ENCODE measurements around the gene SERPINB5. TPM values are rescaled to one million over a fixed set of nuclear protein-coding genes. Genes with fewer than 3 reads are reported as not detected.

The SERPINB5 gene
- polyA plus RNA-seq, 6 donors from 2014 or later: not detected

DNA sequence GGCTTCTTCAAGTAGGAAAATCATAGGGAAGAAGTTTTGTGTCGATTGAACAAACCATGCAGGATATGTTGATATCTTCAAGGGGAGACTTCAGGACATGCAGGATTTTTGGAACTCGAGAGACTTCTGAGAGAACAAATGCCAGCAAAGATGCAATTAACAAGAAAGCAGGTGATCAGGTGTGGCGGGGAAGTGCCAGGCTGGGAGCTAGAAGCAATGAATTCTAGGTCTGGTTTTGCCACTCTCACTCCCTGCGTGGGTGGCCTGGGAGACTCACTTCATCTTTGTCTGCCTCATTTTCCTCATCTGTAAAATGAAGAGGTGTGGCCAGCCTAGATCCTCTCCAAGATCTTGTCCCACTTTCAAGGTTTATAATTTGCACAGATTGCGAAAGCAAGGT is 3.1 kb downstream of the SERPINB5 start:
- Mint-ChIP-seq H3K36me3 (no peaks in the 10 kb centered on the region), H3K27me3 (peaks cover 7 to 15% (median 14%) of the 10 kb centered on the region in 3 donors), H3K4me3 (no peak overlapping the region), H3K4me1 (no peaks in the 10 kb centered on the region), H3K9me3 (peaks cover 0 to 4% (median 0%) of the 10 kb centered on the region in 7 donors), H3K27ac (no peak overlapping the region)
- DNase-seq (no peak), ATAC-seq (ENCODE audit: low read depth in 2 of 2) (no peak)

DNA sequence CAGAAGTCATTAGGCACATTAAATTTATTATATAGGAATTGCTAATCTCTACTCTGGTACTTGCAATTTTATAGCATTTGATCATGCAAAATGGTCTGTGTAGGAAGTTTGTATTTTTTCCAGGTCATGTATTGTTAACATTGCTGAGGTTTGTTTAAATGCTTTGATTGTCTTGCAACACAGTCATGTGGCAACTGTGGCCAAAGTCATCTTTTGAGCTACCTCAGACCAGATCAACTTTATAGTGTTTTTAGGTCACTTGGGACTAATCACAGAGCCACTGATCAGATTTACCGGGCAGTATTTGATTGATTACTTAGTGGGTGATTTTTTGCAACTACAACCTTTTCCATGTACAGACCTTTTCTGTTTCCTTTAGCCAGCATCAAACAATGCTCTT is 3.7 kb downstream of the SERPINB5 start:
- DNase-seq: no peak
- no peak overlapping the region for H3K27ac Mint-ChIP-seq
- no peaks in the 10 kb centered on the region for H3K36me3 Mint-ChIP-seq
- ATAC-seq (ENCODE audit: low read depth in 2 of 2): no peak
- H3K4me3 Mint-ChIP-seq: no peak overlapping the region
- no peaks in the 10 kb centered on the region for H3K4me1 Mint-ChIP-seq
- peaks cover 2 to 14% (median 11%) of the 10 kb centered on the region in 3 donors for H3K27me3 Mint-ChIP-seq
- H3K9me3 Mint-ChIP-seq: peaks cover 0 to 4% (median 0%) of the 10 kb centered on the region in 7 donors

DNA sequence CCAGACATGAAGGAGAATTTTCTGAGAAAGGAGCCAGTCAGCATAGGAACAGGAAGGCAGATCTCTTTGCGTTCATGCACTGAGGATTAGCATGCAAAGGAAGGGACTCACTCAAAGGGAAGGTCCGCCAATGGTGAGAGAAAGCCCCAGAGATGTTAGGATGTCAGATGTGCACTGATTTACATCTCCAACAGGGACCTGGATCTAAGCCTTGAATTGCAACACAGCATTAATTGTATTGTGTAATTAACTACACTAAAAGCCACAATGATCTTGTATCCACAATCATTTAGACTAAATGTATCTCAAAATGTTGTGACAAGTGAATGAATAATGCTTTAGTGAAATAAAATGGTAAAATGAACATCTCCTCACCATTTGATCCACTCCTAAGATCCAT is 4.2 kb downstream of the SERPINB5 start:
- no peak for ATAC-seq (ENCODE audit: low read depth in 2 of 2)

DNA sequence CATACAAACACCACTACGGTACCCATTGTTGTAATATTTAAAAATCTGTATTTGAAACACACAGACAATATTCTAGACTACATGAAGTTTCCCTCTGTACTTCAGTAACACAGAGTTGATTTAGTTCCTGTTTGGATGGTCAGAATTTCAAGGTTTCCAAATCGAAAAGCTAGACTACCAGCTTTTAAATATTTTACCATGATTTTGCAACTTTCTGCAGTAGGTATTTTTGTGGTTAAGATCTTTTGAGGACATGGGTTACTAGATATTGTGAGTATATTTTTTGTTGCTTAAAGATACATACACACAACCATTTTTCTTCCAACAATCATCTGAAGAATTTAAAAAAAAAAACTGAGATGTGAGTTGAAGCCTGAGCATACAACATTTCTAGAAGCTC is 10.9 kb downstream of the SERPINB5 start:
- H3K27ac Mint-ChIP-seq: no peak overlapping the region
- H3K9me3 Mint-ChIP-seq: peaks cover 0 to 2% (median 0%) of the 10 kb centered on the region in 7 donors
- no peak overlapping the region for H3K4me3 Mint-ChIP-seq
- no peaks in the 10 kb centered on the region for H3K36me3 Mint-ChIP-seq
- ATAC-seq (ENCODE audit: low read depth in 2 of 2) (no peak), DNase-seq (no peak)
- peaks cover 3 to 14% (median 5%) of the 10 kb centered on the region in 3 donors for H3K27me3 Mint-ChIP-seq
- H3K4me1 Mint-ChIP-seq: no peaks in the 10 kb centered on the region

More for the DNA sequence above, 4.2 kb downstream of the SERPINB5 start:
- peaks cover 0 to 4% (median 0%) of the 10 kb centered on the region in 7 donors for H3K9me3 Mint-ChIP-seq
- H3K4me3 Mint-ChIP-seq: no peak overlapping the region
- no peaks in the 10 kb centered on the region for H3K36me3 Mint-ChIP-seq
- H3K27me3 Mint-ChIP-seq: peaks cover 6 to 18% (median 11%) of the 10 kb centered on the region in 3 donors
- no peak overlapping the region for H3K27ac Mint-ChIP-seq
- DNase-seq: no peak
- H3K4me1 Mint-ChIP-seq: no peaks in the 10 kb centered on the region

DNA sequence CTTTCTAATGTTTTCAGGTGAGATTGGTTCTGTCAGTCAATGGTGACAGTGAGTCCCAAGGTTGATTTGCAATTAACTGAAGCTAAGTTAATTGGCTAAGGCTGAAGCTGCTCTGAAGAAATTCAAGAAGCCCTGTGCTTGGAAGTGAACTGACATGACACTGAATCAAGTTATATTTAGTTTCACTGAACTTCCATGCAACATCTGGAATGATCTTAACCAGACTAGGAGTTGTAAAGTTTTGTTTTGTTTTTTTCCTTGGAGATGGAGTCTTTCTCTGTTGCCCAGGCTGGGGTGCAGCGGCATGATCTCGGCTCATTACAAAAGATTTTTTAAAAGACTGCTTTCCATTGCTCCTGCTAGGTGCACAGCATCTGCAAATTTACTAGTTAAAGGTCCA is 11.4 kb downstream of the SERPINB5 start:
- Mint-ChIP-seq H3K4me1 (no peaks in the 10 kb centered on the region), H3K36me3 (no peaks in the 10 kb centered on the region), H3K4me3 (no peak overlapping the region), H3K27me3 (peaks cover 3 to 14% (median 5%) of the 10 kb centered on the region in 3 donors), H3K27ac (no peak overlapping the region), H3K9me3 (peaks cover 0 to 2% (median 0%) of the 10 kb centered on the region in 7 donors)
- ATAC-seq (ENCODE audit: low read depth in 2 of 2) (no peak), DNase-seq (no peak)

DNA sequence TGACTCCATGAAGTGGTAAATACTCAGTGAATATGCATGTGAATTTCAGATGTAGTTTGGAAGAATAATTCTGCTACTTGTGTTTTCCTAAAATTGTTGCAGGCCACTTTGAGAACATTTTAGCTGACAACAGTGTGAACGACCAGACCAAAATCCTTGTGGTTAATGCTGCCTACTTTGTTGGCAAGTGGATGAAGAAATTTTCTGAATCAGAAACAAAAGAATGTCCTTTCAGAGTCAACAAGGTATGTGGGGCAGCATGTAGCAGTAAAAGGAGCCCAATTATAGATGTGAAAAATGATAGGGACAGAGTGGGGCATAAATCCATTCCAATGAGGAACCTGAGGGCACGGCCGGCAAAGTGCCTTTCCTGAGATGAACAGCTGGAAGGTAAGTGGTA is 16.1 kb downstream of the SERPINB5 start:
- Mint-ChIP-seq H3K36me3 (no peaks in the 10 kb centered on the region), H3K9me3 (peaks cover 0 to 2% (median 0%) of the 10 kb centered on the region in 7 donors), H3K4me3 (no peak overlapping the region), H3K4me1 (no peaks in the 10 kb centered on the region), H3K27ac (no peak overlapping the region), H3K27me3 (no peaks in the 10 kb centered on the region)
- DNase-seq (no peak), ATAC-seq (ENCODE audit: low read depth in 2 of 2) (no peak)

DNA sequence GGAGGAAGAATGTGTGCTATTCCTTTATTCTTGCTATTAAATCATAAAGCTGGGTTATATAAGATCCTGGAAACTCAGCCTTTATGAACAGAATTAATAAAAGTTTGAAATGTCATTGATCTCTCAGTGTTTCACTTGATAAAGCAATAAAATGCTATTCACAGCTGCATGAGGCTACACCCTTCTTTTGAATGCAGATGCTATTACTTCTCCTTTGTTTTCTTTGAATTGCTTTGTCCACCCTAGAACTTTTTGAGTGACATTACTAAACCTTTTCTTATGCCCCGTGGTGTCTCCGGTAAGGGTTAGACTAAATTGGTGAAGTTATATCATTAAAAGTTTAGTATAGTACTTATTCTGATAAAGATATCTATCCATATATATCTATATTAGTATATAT is 18.9 kb downstream of the SERPINB5 start:
- Mint-ChIP-seq H3K4me1 (no peaks in the 10 kb centered on the region), H3K27ac (no peak overlapping the region), H3K4me3 (no peak overlapping the region), H3K36me3 (no peaks in the 10 kb centered on the region), H3K27me3 (no peaks in the 10 kb centered on the region), H3K9me3 (no peaks in the 10 kb centered on the region)
- no peak for ATAC-seq (ENCODE audit: low read depth in 2 of 2)
- no peak for DNase-seq

DNA sequence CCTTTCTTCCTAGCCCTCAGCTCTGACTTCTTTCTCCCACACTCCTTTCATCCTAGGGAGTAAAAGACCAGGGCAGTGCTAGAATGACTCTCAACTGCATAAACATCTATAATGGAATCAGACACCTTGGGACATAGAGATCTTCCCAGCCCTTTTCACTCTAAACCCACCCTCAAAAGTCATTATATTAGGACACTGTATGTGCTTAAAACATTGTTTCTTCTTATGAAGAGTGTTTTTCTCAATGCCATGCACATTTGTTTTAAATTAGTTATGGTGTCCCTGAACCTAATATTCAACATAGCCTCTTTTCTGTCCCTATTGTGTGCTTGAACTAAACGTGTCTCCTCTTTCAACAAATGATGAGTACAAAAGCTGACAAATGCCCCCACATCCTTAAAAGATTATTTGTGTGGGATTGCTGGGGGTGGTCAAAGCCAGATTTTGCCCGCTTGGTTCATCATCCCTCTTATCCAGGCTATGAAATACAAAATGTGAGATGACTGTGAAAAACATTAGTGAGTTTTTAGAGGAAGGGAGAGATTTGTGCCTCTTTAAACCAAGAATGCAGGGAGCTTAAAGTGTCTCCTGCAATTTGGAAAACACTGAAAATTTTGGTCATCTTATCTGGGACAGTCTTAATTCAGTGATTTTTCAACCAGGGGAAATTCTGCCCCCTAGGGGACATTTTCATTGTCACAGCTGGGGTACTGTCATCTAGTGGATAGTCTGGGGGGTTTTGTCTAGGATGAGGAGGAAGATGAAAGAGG is 29.0 kb downstream of the SERPINB5 start:
- no peaks in the 10 kb centered on the region for H3K4me1 Mint-ChIP-seq
- ATAC-seq (ENCODE audit: low read depth in 2 of 2) (peak in 1 of 2 donors; percentile 30), DNase-seq (peak; percentile 11)
- no peak overlapping the region for H3K27ac Mint-ChIP-seq
- H3K27me3 Mint-ChIP-seq: peaks cover 21 to 42% (median 36%) of the 10 kb centered on the region in 3 donors
- no peaks in the 10 kb centered on the region for H3K9me3 Mint-ChIP-seq
- no peaks in the 10 kb centered on the region for H3K36me3 Mint-ChIP-seq
- H3K4me3 Mint-ChIP-seq: no peak overlapping the region

DNA sequence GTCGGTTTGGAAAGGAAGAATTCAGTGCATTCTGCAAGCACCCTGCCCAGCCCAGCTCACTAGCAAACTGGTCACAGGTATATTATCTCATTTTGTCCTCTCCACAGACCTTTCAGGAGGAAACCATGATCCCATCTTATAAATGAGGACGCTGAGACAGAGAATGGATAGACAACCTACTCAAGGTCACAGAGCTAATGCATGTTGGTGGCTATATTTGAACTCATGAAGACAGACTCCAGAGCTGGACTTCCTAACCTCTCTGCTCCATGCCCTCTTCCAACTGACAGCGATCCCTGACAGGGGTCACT is 29.5 kb downstream of the SERPINB5 start:
- no peaks in the 10 kb centered on the region for H3K4me1 Mint-ChIP-seq
- no peak overlapping the region for H3K4me3 Mint-ChIP-seq
- no peak overlapping the region for H3K27ac Mint-ChIP-seq
- DNase-seq (no peak), ATAC-seq (ENCODE audit: low read depth in 2 of 2) (no peak)
- no peaks in the 10 kb centered on the region for H3K9me3 Mint-ChIP-seq
- peaks cover 21 to 47% (median 42%) of the 10 kb centered on the region in 3 donors for H3K27me3 Mint-ChIP-seq
- no peaks in the 10 kb centered on the region for H3K36me3 Mint-ChIP-seq

DNA sequence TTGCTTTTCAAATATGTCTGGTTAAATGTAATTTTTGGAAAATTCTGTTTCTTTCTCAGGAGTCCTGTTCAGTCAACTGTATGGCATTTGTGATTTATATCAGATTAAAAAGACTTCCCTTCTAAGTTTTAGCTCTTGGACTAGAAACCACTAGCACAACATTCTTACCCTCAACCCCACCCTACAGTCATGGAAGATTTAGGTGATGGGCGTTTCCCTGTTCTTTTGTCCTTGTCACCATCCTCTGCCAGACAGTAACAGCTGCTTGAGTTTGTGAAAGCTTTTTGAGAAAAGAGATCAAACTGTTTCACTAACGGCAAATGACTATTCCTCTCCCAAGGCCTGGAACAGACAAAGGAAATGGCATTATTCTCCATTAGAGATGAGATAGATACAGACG is 31.8 kb downstream of the SERPINB5 start:
- Mint-ChIP-seq H3K4me1 (no peaks in the 10 kb centered on the region), H3K4me3 (no peak overlapping the region)

DNA sequence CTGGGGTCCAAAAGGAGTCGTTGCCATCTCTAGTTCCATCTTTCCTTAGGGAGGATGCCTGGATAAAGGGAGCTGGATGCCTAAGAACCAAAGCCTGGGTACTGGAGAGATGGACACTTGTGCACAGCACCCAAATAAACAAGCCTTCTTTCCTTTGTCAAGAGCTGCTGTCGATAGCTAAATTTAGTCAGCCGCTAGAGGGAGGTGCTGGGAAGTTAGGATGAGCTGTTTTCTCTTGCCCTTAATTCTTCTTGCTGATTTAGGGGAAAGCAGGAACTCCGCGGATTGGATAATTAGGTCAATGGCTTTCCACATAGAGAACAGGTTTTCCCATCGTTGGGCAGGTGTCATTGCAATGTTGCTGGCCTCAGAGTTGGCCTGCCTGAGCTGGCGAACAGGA is 34.5 kb downstream of the SERPINB5 start:
- no peaks in the 10 kb centered on the region for H3K36me3 Mint-ChIP-seq
- H3K27me3 Mint-ChIP-seq: peaks cover 11 to 61% (median 43%) of the 10 kb centered on the region in 3 donors
- H3K27ac Mint-ChIP-seq: no peak overlapping the region
- H3K4me3 Mint-ChIP-seq: no peak overlapping the region
- H3K4me1 Mint-ChIP-seq: no peaks in the 10 kb centered on the region
- no peak for DNase-seq
- no peaks in the 10 kb centered on the region for H3K9me3 Mint-ChIP-seq
- ATAC-seq (ENCODE audit: low read depth in 2 of 2): no peak

More for the DNA sequence above, 31.8 kb downstream of the SERPINB5 start:
- Mint-ChIP-seq H3K27me3 (peaks cover 21 to 63% (median 50%) of the 10 kb centered on the region in 3 donors), H3K36me3 (no peaks in the 10 kb centered on the region), H3K9me3 (no peaks in the 10 kb centered on the region), H3K27ac (no peak overlapping the region)
- DNase-seq (no peak), ATAC-seq (ENCODE audit: low read depth in 2 of 2) (no peak)

DNA sequence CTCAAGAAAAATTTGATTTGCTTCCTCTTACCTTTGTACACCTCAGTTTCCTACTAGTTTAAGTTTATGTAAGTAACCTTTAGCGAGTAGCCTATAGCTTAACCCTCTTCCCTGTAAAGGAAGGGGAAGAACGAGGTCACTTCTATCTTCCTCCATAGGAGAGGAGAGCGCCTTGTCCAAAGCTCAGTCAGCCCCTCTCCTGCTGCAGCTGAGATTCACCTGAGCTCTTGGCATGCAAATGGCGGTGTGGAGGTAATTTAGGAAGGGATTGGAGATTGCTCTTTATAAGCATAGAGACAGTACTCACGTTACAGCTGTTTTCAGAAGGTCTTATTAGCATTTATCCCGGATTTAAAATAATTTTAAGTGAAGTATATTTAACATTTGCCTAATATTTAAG is 37.6 kb downstream of the SERPINB5 start:
- Mint-ChIP-seq H3K36me3 (no peaks in the 10 kb centered on the region), H3K4me3 (no peak overlapping the region), H3K4me1 (peaks cover 0 to 5% (median 0%) of the 10 kb centered on the region in 3 donors), H3K9me3 (no peaks in the 10 kb centered on the region), H3K27me3 (peaks cover 5 to 49% (median 33%) of the 10 kb centered on the region in 3 donors), H3K27ac (no peak overlapping the region)
- ATAC-seq (ENCODE audit: low read depth in 2 of 2): no peak
- DNase-seq: no peak

DNA sequence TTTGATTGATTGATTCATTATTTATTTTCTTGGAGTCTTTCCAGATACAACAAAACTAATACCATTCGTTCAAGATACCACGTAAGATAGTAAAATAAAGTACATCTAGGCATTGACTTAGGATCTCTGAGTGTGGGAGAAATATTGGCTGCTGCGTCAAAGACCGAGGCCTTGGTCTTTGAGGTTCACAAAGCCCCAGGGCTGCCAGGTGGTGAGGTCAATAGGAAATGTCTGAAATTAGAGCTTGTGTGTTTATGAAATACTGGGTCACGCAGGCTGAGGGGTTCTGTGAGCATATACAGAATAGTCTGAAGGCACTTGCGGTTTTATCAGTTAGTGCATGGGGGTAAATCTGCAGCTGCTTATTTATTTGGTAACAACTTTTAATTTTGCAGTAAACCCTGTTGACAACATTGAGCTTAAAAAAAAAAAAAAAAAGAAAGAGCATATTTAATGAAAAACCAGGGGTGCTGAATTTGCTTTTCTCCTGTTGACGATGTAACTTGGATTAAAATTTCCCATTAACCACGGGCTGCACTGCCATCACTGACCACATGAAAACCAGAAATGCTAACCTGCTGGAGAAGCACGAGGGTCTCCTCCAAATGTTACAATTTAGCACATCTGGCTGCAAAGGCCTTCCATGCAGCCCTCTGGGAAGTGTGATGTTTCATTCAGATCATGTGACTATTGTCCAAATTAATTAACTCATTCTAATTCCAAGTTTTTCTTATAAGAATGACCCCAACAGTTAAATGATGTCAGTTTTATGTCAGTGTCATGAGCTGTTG is 38.3 kb downstream of the SERPINB5 start:
- no peak for DNase-seq
- H3K4me3 Mint-ChIP-seq: no peak overlapping the region
- H3K36me3 Mint-ChIP-seq: no peaks in the 10 kb centered on the region
- H3K27ac Mint-ChIP-seq: no peak overlapping the region
- peaks cover 5 to 49% (median 30%) of the 10 kb centered on the region in 3 donors for H3K27me3 Mint-ChIP-seq
- no peaks in the 10 kb centered on the region for H3K9me3 Mint-ChIP-seq
- peaks cover 0 to 5% (median 0%) of the 10 kb centered on the region in 3 donors for H3K4me1 Mint-ChIP-seq
- ATAC-seq (ENCODE audit: low read depth in 2 of 2): no peak

DNA sequence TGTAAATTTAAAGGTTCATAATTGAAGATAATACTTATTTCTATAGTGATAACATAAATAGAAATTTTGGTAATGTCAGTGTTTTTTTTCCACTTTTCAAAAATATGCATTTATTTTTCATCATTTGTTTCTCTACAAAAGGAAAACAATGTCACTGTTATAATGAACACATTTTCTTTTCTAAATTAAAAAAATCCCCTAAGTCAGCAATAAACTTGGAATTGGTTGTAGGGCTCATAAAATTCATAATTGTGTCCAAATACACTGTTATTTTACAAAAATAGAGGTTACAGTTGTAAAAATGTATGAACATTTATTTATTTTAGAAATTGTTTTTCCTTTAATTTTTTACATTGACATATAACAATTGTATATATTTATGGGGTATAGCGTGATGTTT is 39.0 kb downstream of the SERPINB5 start:
- no peak overlapping the region for H3K4me3 Mint-ChIP-seq
- DNase-seq: no peak
- H3K9me3 Mint-ChIP-seq: no peaks in the 10 kb centered on the region
- H3K4me1 Mint-ChIP-seq: peaks cover 0 to 5% (median 0%) of the 10 kb centered on the region in 3 donors
- H3K27ac Mint-ChIP-seq: no peak overlapping the region
- H3K36me3 Mint-ChIP-seq: no peaks in the 10 kb centered on the region
- no peak for ATAC-seq (ENCODE audit: low read depth in 2 of 2)
- peaks cover 5 to 48% (median 23%) of the 10 kb centered on the region in 3 donors for H3K27me3 Mint-ChIP-seq

All from naive B cell (primary cell).